MM.1S (cell line): ENCODE measurements around the gene MDK.

ENCODE experiments used
- CTCF ChIP-seq: fragments of 300-600 bp; sonication (generic); IDR thresholded peaks from 2 replicates; pipeline ENCODE4 v1.5.1; 2016; ENCODE audit warnings: antibody characterized with exemption, low read length, mixed read lengths
- EZH2 ChIP-seq: fragments of 300-600 bp; sonication (generic); optimal IDR thresholded peaks from 2 replicates; pipeline ENCODE3; 2017; ENCODE audit warnings: low read depth, mild to moderate bottlenecking, antibody characterized with exemption, low read length, mixed read lengths

GRCh38 chr11:46389450-46390330 is 8.2 kb downstream of the MDK start:
- TF ChIP-seq EZH2 (no peak), CTCF (peak; percentile 80)
